H1 (cell line): Measurements from ENCODE around the gene TSHZ2.

Source experiments
- CHD1 ChIP-seq: IDR thresholded peaks from 2 replicates; pipeline ENCODE4 v1.6.1; 2012; ENCODE audit warnings: low read depth, low read length, improper control_type of control experiment
- CREB1 ChIP-seq: IDR thresholded peaks from 2 replicates; pipeline ENCODE4 v1.6.1; 2012; ENCODE audit warnings: inconsistent platforms
- EP300 ChIP-seq, 2 experiments: IDR thresholded peaks; 1 replicate in 1 of 2; 2 replicates in 1 of 2; pipeline ENCODE4 v1.6.1; 2011 to 2012; ENCODE audit warnings: low read depth in 2 of 2, low read length in 2 of 2, mild to moderate bottlenecking in 2 of 2, borderline replicate concordance in 1 of 2, inconsistent platforms in 1 of 2, moderate library complexity in 1 of 2
- EZH2 ChIP-seq: fragments of 200-600 bp; sonication (generic); IDR thresholded peaks from 2 replicates; pipeline ENCODE4 v1.7.1; 2012; ENCODE audit warnings: low read depth, mild to moderate bottlenecking, moderate library complexity, low read length, inconsistent platforms; ENCODE audit not compliant: severe bottlenecking
- HDAC6 ChIP-seq: IDR thresholded peaks from one replicate; pipeline ENCODE4 v1.7.1; 2012; ENCODE audit warnings: low read depth, mild to moderate bottlenecking, inconsistent platforms, low read length, moderate library complexity
- KDM1A ChIP-seq: fragments of 200-600, 300-600 bp; sonication (generic); IDR thresholded peaks from 2 replicates; pipeline ENCODE4 v1.7.1; 2016; ENCODE audit warnings: mild to moderate bottlenecking, low read length, borderline replicate concordance
- NRF1 ChIP-seq: IDR thresholded peaks from 2 replicates; pipeline ENCODE4 v1.6.1; 2011; ENCODE audit warnings: mild to moderate bottlenecking, low read depth, low read length, improper control_type of control experiment
- POLR2A ChIP-seq, 2 experiments: IDR thresholded peaks; 1 replicate in 1 of 2; 2 replicates in 1 of 2; pipeline ENCODE4 v1.6.1; 2011; ENCODE audit warnings: low read depth in 2 of 2, low read length in 2 of 2, mild to moderate bottlenecking in 2 of 2; ENCODE audit errors: control extremely low read depth in 1 of 2
- POLR2AphosphoS5 ChIP-seq: IDR thresholded peaks from 2 replicates; pipeline ENCODE4 v1.6.1; 2011; ENCODE audit warnings: low read depth, low read length
- POU5F1 ChIP-seq: IDR thresholded peaks from 2 replicates; pipeline ENCODE4 v1.6.1; 2011; ENCODE audit warnings: low read depth, mild to moderate bottlenecking, low read length, moderate library complexity
- SIN3A ChIP-seq, 2 experiments: IDR thresholded peaks in 1 of 2; conservative IDR thresholded peaks in 1 of 2; 2 replicates each; pipeline ENCODE4 v1.6.1; 2011 to 2012; ENCODE audit warnings: low read length in 2 of 2, improper control_type of control experiment in 1 of 2, low read depth in 1 of 2, mild to moderate bottlenecking in 1 of 2
- TBP ChIP-seq: IDR thresholded peaks from 2 replicates; pipeline ENCODE4 v1.6.1; 2011; ENCODE audit warnings: low read depth, low read length, improper control_type of control experiment
- TCF12 ChIP-seq: IDR thresholded peaks from 2 replicates; pipeline ENCODE4 v1.6.1; 2011; ENCODE audit warnings: low read depth, mild to moderate bottlenecking, low read length
- TF ChIP-seq, protein P1 (sequence below), 3 experiments: IDR thresholded peaks; 1 replicate in 2 of 3; 2 replicates in 1 of 3; pipeline versions ENCODE4 v1.5.1 to v1.6.1; 2011; ENCODE audit warnings: low read length in 3 of 3, mild to moderate bottlenecking in 3 of 3, inconsistent platforms in 2 of 3, low read depth in 1 of 3, moderate library complexity in 1 of 3; ENCODE audit not compliant: insufficient read depth in 1 of 3; ENCODE audit errors: control extremely low read depth in 1 of 3

DNA sequence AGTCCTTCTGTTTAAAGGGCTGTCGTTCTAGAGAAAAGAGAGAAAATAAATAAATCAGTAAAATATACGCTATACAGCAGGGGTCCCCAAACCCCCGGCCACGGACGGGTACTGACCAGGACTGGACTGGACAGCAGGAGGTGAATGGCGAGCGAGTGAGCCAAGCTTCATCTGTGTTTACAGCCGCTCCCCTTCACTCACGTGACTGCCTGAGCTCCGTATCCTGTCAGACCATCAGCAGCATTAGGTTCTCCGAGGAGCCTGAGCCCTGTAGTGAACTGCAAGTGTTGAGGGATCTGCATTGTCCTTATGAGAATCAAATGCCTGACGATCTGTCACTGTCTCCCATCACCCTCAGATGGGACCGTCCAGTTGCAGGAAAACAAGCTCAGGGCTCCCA, 545.0 kb downstream of the TSHZ2 start:
- TF ChIP-seq, protein P1, sequence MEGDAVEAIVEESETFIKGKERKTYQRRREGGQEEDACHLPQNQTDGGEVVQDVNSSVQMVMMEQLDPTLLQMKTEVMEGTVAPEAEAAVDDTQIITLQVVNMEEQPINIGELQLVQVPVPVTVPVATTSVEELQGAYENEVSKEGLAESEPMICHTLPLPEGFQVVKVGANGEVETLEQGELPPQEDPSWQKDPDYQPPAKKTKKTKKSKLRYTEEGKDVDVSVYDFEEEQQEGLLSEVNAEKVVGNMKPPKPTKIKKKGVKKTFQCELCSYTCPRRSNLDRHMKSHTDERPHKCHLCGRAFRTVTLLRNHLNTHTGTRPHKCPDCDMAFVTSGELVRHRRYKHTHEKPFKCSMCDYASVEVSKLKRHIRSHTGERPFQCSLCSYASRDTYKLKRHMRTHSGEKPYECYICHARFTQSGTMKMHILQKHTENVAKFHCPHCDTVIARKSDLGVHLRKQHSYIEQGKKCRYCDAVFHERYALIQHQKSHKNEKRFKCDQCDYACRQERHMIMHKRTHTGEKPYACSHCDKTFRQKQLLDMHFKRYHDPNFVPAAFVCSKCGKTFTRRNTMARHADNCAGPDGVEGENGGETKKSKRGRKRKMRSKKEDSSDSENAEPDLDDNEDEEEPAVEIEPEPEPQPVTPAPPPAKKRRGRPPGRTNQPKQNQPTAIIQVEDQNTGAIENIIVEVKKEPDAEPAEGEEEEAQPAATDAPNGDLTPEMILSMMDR (IDR thresholded peaks at IDR 0.05; ENCODE audit: control extremely low read depth in 1 of 3, insufficient read depth in 1 of 3, low read depth in 1 of 3, low read length in 3 of 3) = no peak
- TF ChIP-seq EZH2 (no peak), POU5F1 (no peak), KDM1A (no peak), POLR2A (IDR thresholded peaks at IDR 0.05; ENCODE audit: control extremely low read depth in 1 of 2, low read depth in 2 of 2, low read length in 2 of 2) (no peak), POLR2AphosphoS5 (no peak), CHD1 (no peak), TCF12 (no peak), NRF1 (no peak), SIN3A (conservative IDR thresholded peaks at IDR 0.05 in 1 of 2, IDR thresholded peaks at IDR 0.05 in 1 of 2; ENCODE audit: low read depth in 1 of 2, low read length in 2 of 2) (no peak), CREB1 (no peak), TBP (no peak), EP300 (IDR thresholded peaks at IDR 0.05; ENCODE audit: borderline replicate concordance in 1 of 2, low read depth in 2 of 2, low read length in 2 of 2) (no peak), HDAC6 (no peak)
